Upper lobe of left lung (tissue), 6 donors: ENCODE data around the gene IRF2. TPM values are rescaled to one million over a fixed set of nuclear protein-coding genes. Genes with fewer than 3 reads are reported as not detected.

ENCODE experiments used
- ATAC-seq, 2 donors: fragments of 200-7000 bp; cut with Tn5 transposase; one replicate each; pipeline ENCODE4 v1.9.1; 2022; ENCODE audit warnings: mild to moderate bottlenecking in 2 of 2, moderate library complexity in 2 of 2; ENCODE audit not compliant: low FRiP score in 2 of 2
- DNase-seq, 2 donors: peaks; one replicate each; pipeline ENCODE4 v3.0.0-alpha.2; 2019 to 2020
- H3K27ac ChIP-seq, 4 donors: fragments of 200-600 bp; sonication (generic); one replicate each; pipeline ENCODE4 v1.5.1; 2016 to 2019
- H3K27me3 ChIP-seq, 4 donors: fragments of 200-600 bp; sonication (generic); one replicate each; pipeline ENCODE4 v1.5.1; 2017 to 2019
- H3K36me3 ChIP-seq, 4 donors: fragments of 200-600 bp; sonication (generic); one replicate each; pipeline ENCODE4 v1.5.1; 2016 to 2019
- H3K4me1 ChIP-seq, 4 donors: fragments of 200-600 bp; sonication (generic); one replicate each; pipeline ENCODE4 v1.5.1; 2018 to 2019
- H3K4me3 ChIP-seq, 4 donors: fragments of 200-600 bp; sonication (generic); one replicate each; pipeline ENCODE4 v1.5.1; 2017 to 2019; ENCODE audit warnings: mild to moderate bottlenecking in 2 of 4, moderate library complexity in 1 of 4
- H3K9me3 ChIP-seq, 4 donors: fragments of 200-600 bp; sonication (generic); one replicate each; pipeline ENCODE4 v1.5.1; 2018 to 2019
- EP300 ChIP-seq, 4 donors: sonication (generic); formaldehyde crosslinking; IDR thresholded peaks; one replicate each; pipeline ENCODE4 v1.5.1; 2017; ENCODE audit warnings: antibody characterized with exemption in 4 of 4, control low read depth in 2 of 4
- POLR2A ChIP-seq, 4 donors: fragments of 450-650 bp; IDR thresholded peaks; one replicate each; pipeline ENCODE4 v1.5.1; 2016 to 2017; ENCODE audit warnings: antibody characterized with exemption in 4 of 4, mild to moderate bottlenecking in 2 of 4
- POLR2AphosphoS5 ChIP-seq, 2 donors: sonication (generic); formaldehyde crosslinking; IDR thresholded peaks; one replicate each; pipeline ENCODE4 v1.5.1; 2017; ENCODE audit warnings: antibody characterized with exemption in 2 of 2
- WGBS, 2 donors: methylation state at CpG; one replicate each; pipeline ENCODE4 v1.1.5; 2017 to 2018; 5-methylcytosine and 5-hydroxymethylcytosine counted together
- total RNA-seq, 6 donors: library from RNA; depleted of rRNA in 4 of 6; stranded (reverse); fragments of >200 nt in 4 of 6; gene quantifications; one replicate each; pipeline versions ENCODE4 v1.1.0 to v1.2.1, GENCODE V29; 2016 to 2021
- TF ChIP-seq, protein P1 (sequence below), 6 experiments: fragments of 450-650 bp in 4 of 6; fragments of 200-600 bp in 2 of 6; sonication (generic) in 2 of 6; IDR thresholded peaks; one replicate each; pipeline ENCODE4 v1.5.1; 2016 to 2019; ENCODE audit warnings: antibody characterized with exemption in 6 of 6
- donor health status: DM: no; HTN: no; CAD: no; lungs with moderate emphysema.
- donor health status: DM: no; HTN: yes; CAD: no; lungs with severe emphysema.

The IRF2 gene
- total RNA-seq, 6 donors from 2014 or later, result 25.5 to 46.1 (median 41.7) TPM

DNA sequence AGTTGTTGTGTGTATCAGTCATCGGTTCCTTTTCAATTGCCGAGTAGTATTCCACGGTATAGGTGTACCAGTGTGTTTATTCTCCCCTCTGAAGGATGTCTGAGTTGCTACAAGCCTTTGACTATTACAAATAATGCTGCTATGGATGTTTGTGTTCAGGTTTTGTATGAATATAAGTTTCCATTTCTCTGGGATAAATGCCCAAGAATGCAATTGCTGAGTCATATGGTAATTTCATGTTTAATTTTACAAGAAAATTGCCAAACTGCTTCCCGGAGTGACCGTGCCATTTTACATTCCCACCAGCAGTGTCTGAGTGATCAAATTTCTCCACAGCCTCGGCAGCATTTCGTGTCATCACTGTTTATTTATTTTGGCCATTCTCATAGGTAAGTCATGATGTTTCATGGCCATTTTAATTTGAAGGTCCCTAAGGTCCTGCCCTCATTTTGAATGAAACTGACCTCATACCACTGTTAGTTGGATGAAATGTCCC, 73.9 kb downstream of the IRF2 start:
- H3K27me3 ChIP-seq, result no peaks in the 10 kb centered on the region
- DNase-seq (no peak), ATAC-seq (peak in 1 of 2 donors; percentile 68)
- H3K9me3 ChIP-seq, result no peaks in the 10 kb centered on the region
- H3K36me3 ChIP-seq, result peaks cover under 1 to 64% (median 44%) of the 10 kb centered on the region in 4 donors
- peak overlapping the region in 1 of 4 donors; percentile 2 for H3K27ac ChIP-seq
- WGBS, 2 donors, result 67 to 72% methylated on average over 7 of the region's 7 CpGs
- H3K4me1 ChIP-seq, result peaks cover 0 to 11% (median 7%) of the 10 kb centered on the region in 4 donors
- no peak for TF ChIP-seq POLR2AphosphoS5 (IDR thresholded peaks at IDR 0.05)
- TF ChIP-seq EP300 (IDR thresholded peaks at IDR 0.05), result no peak
- TF ChIP-seq POLR2A (IDR thresholded peaks at IDR 0.05), result no peak
- TF ChIP-seq, protein P1, sequence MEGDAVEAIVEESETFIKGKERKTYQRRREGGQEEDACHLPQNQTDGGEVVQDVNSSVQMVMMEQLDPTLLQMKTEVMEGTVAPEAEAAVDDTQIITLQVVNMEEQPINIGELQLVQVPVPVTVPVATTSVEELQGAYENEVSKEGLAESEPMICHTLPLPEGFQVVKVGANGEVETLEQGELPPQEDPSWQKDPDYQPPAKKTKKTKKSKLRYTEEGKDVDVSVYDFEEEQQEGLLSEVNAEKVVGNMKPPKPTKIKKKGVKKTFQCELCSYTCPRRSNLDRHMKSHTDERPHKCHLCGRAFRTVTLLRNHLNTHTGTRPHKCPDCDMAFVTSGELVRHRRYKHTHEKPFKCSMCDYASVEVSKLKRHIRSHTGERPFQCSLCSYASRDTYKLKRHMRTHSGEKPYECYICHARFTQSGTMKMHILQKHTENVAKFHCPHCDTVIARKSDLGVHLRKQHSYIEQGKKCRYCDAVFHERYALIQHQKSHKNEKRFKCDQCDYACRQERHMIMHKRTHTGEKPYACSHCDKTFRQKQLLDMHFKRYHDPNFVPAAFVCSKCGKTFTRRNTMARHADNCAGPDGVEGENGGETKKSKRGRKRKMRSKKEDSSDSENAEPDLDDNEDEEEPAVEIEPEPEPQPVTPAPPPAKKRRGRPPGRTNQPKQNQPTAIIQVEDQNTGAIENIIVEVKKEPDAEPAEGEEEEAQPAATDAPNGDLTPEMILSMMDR (IDR thresholded peaks at IDR 0.05), result no peak
- H3K4me3 ChIP-seq, result no peak overlapping the region

DNA sequence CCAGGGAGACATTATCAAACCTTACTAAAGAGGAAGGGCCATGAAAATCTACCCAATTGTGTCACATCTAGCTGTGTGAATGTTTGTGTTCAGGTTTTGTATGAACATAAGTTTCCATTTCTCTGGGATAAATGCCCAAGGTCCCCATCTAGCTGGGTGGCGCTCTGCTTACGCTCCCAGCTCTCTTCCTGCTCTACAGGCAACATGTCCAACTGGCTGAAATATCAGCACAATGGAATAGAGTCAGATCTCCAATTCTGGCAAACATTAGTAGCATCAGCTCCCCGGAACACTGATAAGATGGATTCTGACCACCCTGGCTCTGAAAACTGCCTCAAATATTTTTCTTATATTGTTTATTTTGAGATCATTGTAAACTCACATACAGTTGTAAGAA, 74.8 kb downstream of the IRF2 start:
- Histone ChIP-seq H3K27ac (no peak overlapping the region), H3K36me3 (peaks cover 0 to 59% (median 39%) of the 10 kb centered on the region in 4 donors), H3K4me1 (peaks cover 0 to 11% (median 7%) of the 10 kb centered on the region in 4 donors), H3K9me3 (no peaks in the 10 kb centered on the region), H3K4me3 (no peak overlapping the region), H3K27me3 (no peaks in the 10 kb centered on the region)
- no peak for DNase-seq
- TF ChIP-seq POLR2A (IDR thresholded peaks at IDR 0.05), result no peak
- WGBS, 2 donors, result 80 to 90% methylated on average over 3 of the region's 3 CpGs
- ATAC-seq, result no peak

DNA sequence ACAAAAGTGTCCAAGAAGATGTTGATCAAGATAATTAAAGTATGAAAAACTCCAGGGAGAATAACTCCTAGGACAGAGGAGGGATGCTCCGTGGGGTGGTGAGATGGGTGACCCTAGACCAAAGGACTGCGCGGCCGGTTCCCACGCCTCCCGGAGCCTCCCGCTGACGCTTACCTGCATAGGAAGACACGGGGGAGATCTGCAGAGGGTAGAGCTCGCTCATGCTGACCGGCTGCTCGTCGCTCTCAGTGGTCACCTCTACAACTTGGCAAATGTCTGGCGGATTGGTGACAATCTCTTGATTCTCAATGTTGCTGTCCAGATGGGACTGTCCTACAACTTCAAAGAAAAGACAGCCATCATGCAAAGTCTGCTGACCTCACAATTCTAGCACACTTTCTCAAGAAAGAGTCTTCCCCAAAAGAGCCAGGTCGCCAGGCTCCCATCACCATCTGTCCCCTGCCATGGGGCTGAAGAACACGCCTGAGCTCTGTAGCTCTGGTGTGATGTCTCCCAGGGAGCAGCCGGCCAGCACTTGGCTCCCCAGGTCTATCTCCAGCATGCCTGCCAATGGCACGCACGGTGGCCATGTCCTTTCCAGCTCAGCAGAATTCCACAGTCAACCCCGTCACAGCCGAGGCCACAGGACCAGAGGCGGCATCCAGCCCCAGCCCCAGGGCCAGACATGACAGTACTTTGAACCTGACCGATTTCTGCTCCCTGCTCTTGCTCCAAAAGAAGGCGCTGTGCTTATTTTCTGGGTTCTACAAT, 75.4 kb downstream of the IRF2 start:
- Histone ChIP-seq H3K9me3 (no peaks in the 10 kb centered on the region), H3K4me3 (no peak overlapping the region), H3K27ac (no peak overlapping the region), H3K36me3 (peaks cover 0 to 58% (median 39%) of the 10 kb centered on the region in 4 donors), H3K27me3 (no peaks in the 10 kb centered on the region), H3K4me1 (peaks cover 4 to 12% (median 8%) of the 10 kb centered on the region in 4 donors)
- peak in 1 of 2 donors; percentile 60 for DNase-seq
- no peak for ATAC-seq
- TF ChIP-seq EP300 (IDR thresholded peaks at IDR 0.05) (no peak), POLR2A (IDR thresholded peaks at IDR 0.05) (no peak), POLR2AphosphoS5 (IDR thresholded peaks at IDR 0.05) (no peak)
- TF ChIP-seq, protein P1 (IDR thresholded peaks at IDR 0.05), result no peak
- WGBS, 2 donors, result 94 to 97% methylated on average over 15 to 24 of the region's 24 CpGs

DNA sequence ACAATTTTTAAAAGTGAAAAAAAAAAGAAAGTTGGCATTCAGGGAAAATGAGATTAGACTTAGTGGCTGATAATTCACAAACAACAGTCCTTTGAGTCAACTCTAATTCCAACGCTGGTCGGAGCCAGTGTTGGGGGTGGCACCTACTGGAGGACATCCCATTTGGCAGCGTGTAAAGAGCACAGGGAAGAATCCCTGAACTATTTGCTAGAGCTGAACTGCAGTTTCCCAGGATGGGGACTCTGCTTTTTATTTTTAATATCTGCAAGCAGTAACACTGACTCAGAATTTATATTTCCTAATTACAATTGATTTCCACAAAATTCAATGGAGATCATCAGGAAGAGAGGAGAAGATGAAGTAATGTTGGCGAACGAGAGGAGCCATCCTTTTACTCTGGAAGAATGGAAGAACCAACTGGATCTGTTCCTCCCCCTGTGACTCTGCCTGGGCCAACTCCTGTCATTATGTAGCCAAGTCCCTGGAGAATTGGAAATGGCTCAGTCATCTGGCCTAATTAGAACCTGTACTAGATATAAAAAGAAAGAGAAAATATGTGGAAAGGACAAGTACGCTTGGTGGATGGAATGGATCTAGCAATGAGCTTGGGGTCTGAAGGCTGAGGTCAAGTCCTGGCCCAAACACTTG, 76.7 kb downstream of the IRF2 start:
- Histone ChIP-seq H3K27ac (no peak overlapping the region), H3K4me3 (no peak overlapping the region), H3K4me1 (peaks cover 4 to 19% (median 16%) of the 10 kb centered on the region in 4 donors), H3K9me3 (no peaks in the 10 kb centered on the region), H3K27me3 (no peaks in the 10 kb centered on the region), H3K36me3 (peaks cover 0 to 55% (median 43%) of the 10 kb centered on the region in 4 donors)
- no peak for TF ChIP-seq POLR2AphosphoS5 (IDR thresholded peaks at IDR 0.05)
- no peak for TF ChIP-seq POLR2A (IDR thresholded peaks at IDR 0.05)
- TF ChIP-seq EP300 (IDR thresholded peaks at IDR 0.05), result no peak
- TF ChIP-seq, protein P1 (IDR thresholded peaks at IDR 0.05), result no peak
- no peak for DNase-seq
- WGBS, 2 donors, result 83 to 91% methylated on average over 6 of the region's 6 CpGs
- no peak for ATAC-seq
